Measurements from ENCODE around the gene ASIC4. TPM values are rescaled to one million over a fixed set of nuclear protein-coding genes. Genes with fewer than 3 reads are reported as not detected.

The ASIC4 gene
- polyA plus RNA-seq, 3 donors from 2014 or later: not detected

DNA sequence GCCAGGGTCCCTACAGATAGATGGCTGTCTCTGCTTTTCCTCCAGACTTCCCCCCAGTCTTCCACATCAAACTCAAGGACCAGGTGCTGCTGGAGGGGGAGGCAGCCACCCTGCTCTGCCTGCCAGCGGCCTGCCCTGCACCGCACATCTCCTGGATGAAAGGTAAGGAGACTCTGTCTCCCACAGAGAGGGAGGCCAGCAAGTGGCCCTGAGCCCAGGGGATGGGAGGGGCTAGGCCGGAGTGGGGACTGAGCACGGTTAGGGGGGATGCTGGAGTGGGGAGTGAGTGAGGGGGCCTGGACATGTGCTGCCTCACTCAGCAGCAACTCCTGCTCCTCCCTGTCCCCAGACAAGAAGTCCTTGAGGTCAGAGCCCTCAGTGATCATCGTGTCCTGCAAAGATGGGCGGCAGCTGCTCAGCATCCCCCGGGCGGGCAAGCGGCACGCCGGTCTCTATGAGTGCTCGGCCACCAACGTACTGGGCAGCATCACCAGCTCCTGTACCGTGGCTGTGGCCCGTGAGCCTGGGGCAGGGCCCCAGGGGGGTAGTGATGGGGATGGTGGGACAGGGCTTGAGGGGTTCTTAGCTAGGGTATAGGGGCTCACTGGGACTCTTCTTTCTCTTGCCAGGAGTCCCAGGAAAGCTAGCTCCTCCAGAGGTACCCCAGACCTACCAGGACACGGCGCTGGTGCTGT is 26.0 kb upstream of the ASIC4 start:
- Mint-ChIP-seq H3K36me3 (no peaks in the 10 kb centered on the region), H3K4me1 (peaks cover 0 to 3% of the 10 kb centered on the region in 2 donors), H3K27ac (no peak overlapping the region), H3K4me3 (no peak overlapping the region), H3K27me3 (ENCODE audit: low read depth in 3 of 3) (peaks cover 2 to 18% (median 18%) of the 10 kb centered on the region in 3 donors), H3K9me3 (no peaks in the 10 kb centered on the region)
- DNase-seq: no peak

DNA sequence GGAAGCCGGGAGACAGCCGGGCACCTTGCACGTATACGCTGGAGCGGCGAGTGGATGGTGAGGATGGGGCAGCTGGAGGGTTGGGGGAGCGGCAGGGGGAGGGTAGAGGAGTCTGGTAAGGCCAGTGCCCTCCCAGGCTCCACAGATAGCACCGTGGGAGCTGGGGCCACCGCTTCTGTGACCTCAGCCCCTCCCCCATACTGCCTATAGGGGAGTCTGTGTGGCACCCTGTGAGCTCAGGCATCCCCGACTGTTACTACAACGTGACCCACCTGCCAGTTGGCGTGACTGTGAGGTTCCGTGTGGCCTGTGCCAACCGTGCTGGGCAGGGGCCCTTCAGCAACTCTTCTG is 25.5 kb upstream of the ASIC4 start:
- Mint-ChIP-seq H3K27me3 (ENCODE audit: low read depth in 3 of 3) (peaks cover 2 to 20% (median 18%) of the 10 kb centered on the region in 3 donors), H3K4me1 (peaks cover 0 to 3% of the 10 kb centered on the region in 2 donors), H3K4me3 (no peak overlapping the region), H3K36me3 (no peaks in the 10 kb centered on the region), H3K9me3 (no peaks in the 10 kb centered on the region), H3K27ac (no peak overlapping the region)
- DNase-seq: no peak

DNA sequence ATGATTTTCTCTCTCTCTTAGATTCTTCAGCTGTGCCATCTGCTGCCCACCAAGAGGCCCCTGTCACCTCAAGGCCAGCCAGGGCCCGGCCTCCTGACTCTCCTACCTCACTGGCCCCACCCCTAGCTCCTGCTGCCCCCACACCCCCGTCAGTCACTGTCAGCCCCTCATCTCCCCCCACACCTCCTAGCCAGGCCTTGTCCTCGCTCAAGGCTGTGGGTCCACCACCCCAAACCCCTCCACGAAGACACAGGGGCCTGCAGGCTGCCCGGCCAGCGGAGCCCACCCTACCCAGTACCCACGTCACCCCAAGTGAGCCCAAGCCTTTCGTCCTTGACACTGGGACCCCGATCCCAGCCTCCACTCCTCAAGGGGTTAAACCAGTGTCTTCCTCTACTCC is 25.0 kb upstream of the ASIC4 start:
- H3K36me3 Mint-ChIP-seq: no peaks in the 10 kb centered on the region
- no peak overlapping the region for H3K4me3 Mint-ChIP-seq
- no peak overlapping the region for H3K27ac Mint-ChIP-seq
- H3K27me3 Mint-ChIP-seq (ENCODE audit: low read depth in 3 of 3): peaks cover 2 to 20% (median 15%) of the 10 kb centered on the region in 3 donors
- no peak for DNase-seq
- H3K4me1 Mint-ChIP-seq: peaks cover 0 to 1% of the 10 kb centered on the region in 2 donors
- H3K9me3 Mint-ChIP-seq: no peaks in the 10 kb centered on the region

DNA sequence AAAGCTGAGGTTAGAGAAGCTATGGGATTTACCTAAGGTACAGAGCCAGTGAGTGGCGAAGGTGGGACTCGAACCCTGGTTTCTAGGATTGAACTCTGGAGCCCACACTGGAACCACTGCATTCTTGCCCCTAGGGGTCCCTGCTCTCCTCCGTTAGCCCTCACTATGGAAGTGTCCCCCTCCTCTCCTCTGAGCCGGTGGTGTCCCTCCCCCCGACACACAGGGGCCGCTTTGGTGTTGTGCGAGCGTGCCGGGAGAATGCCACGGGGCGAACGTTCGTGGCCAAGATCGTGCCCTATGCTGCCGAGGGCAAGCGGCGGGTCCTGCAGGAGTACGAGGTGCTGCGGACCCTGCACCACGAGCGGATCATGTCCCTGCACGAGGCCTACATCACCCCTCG is 24.1 kb upstream of the ASIC4 start:
- Mint-ChIP-seq H3K9me3 (no peaks in the 10 kb centered on the region), H3K4me1 (no peaks in the 10 kb centered on the region), H3K36me3 (no peaks in the 10 kb centered on the region), H3K27ac (no peak overlapping the region), H3K4me3 (no peak overlapping the region), H3K27me3 (ENCODE audit: low read depth in 3 of 3) (peaks cover 2 to 24% (median 15%) of the 10 kb centered on the region in 3 donors)
- DNase-seq: no peak

- no peak for DNase-seq
- no peak overlapping the region for H3K4me3 Mint-ChIP-seq
- H3K27me3 Mint-ChIP-seq (ENCODE audit: low read depth in 3 of 3): peaks cover 2 to 22% (median 17%) of the 10 kb centered on the region in 3 donors
- H3K9me3 Mint-ChIP-seq: no peaks in the 10 kb centered on the region
- H3K27ac Mint-ChIP-seq: no peak overlapping the region
- H3K4me1 Mint-ChIP-seq: no peaks in the 10 kb centered on the region
- no peaks in the 10 kb centered on the region for H3K36me3 Mint-ChIP-seq
Measured at GRCh38 chr2:219490600-219491130, 23.6 kb upstream of the ASIC4 start.

DNA sequence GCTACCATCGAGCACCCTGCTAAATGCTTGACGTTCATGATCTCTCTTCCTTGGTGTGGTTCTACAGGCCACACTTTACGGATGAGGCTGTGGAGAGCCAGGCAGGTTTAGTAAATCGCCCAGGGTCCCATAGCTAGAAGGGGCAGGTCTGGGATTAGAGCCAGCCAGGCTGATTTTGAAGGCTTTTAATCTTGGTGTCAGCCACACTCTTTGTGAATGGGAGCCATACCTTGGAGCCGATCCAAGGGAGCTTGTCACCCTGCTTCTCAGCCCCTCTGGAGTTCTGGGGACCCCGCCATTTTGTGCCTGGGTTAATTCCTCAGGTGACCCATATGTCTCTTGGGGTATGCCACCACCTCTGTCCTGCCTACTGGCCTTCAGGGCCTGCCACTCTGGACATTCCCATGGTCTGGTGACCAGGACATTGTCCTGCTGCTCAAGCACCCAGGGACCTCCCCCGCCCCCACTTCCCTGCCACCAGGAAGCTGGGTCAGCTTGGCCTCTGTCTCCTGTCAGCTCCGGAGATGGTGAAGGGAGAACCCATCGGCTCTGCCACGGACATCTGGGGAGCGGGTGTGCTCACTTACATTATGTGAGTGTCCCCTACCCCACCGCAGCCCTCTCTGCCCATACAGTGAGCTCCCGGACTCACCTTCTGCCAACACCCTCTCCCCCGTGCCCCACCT is 22.9 kb upstream of the ASIC4 start:
- Mint-ChIP-seq H3K4me1 (no peaks in the 10 kb centered on the region), H3K27ac (no peak overlapping the region), H3K36me3 (no peaks in the 10 kb centered on the region), H3K27me3 (ENCODE audit: low read depth in 3 of 3) (peaks cover under 1 to 15% (median 15%) of the 10 kb centered on the region in 3 donors), H3K4me3 (no peak overlapping the region), H3K9me3 (no peaks in the 10 kb centered on the region)
- DNase-seq: no peak

DNA sequence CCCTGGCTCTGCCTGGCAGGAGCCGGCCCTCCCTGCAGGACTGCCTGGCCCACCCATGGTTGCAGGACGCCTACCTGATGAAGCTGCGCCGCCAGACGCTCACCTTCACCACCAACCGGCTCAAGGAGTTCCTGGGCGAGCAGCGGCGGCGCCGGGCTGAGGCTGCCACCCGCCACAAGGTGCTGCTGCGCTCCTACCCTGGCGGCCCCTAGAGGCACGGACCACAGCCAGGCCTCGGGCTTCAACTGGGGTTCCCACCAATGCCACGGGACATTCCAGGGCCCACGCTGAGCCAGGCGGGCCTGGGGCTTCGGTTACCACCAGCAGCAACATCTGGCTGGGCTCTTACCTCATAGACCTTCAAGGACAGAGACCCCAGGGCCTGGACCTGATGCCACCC is 21.7 kb upstream of the ASIC4 start:
- DNase-seq: no peak
- Mint-ChIP-seq H3K4me3 (no peak overlapping the region), H3K4me1 (peaks cover 3 to 4% of the 10 kb centered on the region in 2 donors), H3K27me3 (ENCODE audit: low read depth in 3 of 3) (peaks cover 4 to 18% (median 17%) of the 10 kb centered on the region in 3 donors), H3K36me3 (no peaks in the 10 kb centered on the region), H3K9me3 (peaks cover 0 to 2% (median 0%) of the 10 kb centered on the region in 6 donors), H3K27ac (no peak overlapping the region)

GRCh38 chr2:219493086-219493485 is 21.2 kb upstream of the ASIC4 start:
- peaks cover 0 to 2% (median 0%) of the 10 kb centered on the region in 6 donors for H3K9me3 Mint-ChIP-seq
- H3K36me3 Mint-ChIP-seq: no peaks in the 10 kb centered on the region
- DNase-seq: no peak
- peaks cover 5 to 8% of the 10 kb centered on the region in 2 donors for H3K4me1 Mint-ChIP-seq
- peaks cover 4 to 18% (median 16%) of the 10 kb centered on the region in 3 donors for H3K27me3 Mint-ChIP-seq (ENCODE audit: low read depth in 3 of 3)
- H3K27ac Mint-ChIP-seq: no peak overlapping the region
- H3K4me3 Mint-ChIP-seq: no peak overlapping the region

DNA sequence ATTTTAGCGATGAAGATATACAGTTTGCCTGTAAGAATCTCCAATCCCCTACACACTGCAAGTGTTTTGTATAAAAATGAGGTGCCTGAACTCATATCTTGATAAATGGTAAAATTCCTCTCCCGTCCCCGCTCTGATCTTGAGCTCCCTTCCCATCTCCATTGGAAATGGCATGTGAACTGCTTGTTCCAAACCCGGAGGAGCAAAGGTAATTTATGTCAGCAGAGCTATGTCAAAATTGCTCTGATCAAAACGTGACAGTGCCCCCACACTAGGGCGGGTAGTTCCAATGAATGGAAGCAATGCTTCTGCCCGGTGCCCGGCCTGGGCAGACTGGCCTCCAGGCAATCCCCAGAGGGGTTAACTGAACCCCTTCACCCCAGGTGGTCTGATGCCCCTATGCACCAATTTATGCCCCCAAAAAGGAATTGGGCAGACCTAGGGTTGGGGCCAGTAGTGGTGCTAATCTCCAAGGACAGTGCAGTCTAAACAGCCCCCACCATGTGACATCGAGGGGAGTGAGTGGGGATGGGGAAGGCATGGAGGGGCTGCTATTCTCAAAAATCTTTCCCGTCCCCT is 19.2 kb upstream of the ASIC4 start:
- DNase-seq: no peak
- Mint-ChIP-seq H3K9me3 (peaks cover 0 to 2% (median 0%) of the 10 kb centered on the region in 6 donors), H3K4me3 (no peak overlapping the region), H3K4me1 (peaks cover 23 to 28% of the 10 kb centered on the region in 2 donors), H3K27me3 (ENCODE audit: low read depth in 3 of 3) (peaks cover 5 to 18% (median 16%) of the 10 kb centered on the region in 3 donors), H3K27ac (no peak overlapping the region), H3K36me3 (no peaks in the 10 kb centered on the region)

DNA sequence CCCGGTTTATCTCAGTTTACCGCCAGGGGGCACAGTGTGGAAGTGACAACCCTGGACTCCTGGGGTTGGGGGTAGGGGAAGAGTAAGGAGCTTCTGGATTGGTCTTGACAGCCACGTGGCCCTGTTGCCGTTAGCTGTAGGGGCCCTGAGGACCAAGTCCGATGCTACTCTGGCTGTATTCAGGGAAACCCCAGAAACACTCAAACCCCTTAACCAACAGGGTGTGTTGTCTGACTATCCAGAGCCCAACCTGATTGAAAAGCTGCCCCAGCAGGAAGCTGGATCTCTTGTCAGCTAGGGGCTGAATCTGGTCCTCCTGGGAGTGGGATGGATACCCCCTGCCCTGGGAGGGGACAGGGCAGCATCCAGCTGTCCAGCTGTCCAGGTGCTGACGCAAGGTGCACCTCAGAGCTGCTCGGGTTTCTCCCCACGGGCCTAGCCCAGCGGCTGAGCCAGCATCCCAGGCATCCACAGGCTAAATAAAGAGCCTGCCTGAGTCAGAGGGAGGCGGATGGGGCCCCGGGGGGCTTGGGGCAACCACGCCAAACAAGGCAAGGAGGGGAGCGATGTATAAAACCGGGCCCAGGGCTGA is 18.7 kb upstream of the ASIC4 start:
- H3K4me1 Mint-ChIP-seq: peaks cover 27 to 34% of the 10 kb centered on the region in 2 donors
- peaks cover 0 to 2% (median 0%) of the 10 kb centered on the region in 6 donors for H3K9me3 Mint-ChIP-seq
- H3K27me3 Mint-ChIP-seq (ENCODE audit: low read depth in 3 of 3): peaks cover 5 to 18% (median 16%) of the 10 kb centered on the region in 3 donors
- H3K4me3 Mint-ChIP-seq: no peak overlapping the region
- no peak overlapping the region for H3K27ac Mint-ChIP-seq
- no peaks in the 10 kb centered on the region for H3K36me3 Mint-ChIP-seq
- peak; percentile 32 to 38 (median 34) for DNase-seq

DNA sequence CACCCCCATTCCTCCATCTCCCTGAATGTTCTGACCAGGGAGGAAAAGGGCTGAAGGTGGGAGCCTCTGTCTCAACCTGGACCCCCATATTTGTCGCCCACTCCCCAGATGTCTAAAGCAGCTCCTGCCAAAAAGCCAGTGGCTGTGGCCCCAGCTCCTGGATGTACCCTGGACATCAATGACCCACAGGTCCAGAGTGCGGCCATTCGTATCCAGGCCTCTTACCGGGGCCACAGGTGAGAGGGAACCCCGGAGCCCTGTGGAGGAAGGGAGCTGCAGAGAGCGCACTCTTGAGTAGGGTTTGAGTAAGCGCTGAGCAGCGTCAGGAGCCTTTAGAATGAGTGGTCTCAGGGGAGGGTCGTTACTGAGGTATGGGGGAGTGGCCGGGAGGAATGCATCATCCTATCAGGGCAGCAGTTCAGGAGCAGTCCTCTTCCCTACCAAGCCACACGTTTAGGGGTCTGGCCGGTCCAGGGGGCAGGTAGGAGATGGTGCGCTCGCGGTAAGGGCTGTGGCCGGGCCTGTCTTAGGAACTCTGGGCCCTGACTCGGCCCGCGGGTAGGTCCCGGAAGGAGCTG is 17.9 kb upstream of the ASIC4 start:
- Mint-ChIP-seq H3K4me3 (peak overlapping the region in 4 of 5 donors; percentile 53 to 63 (median 56)), H3K36me3 (no peaks in the 10 kb centered on the region), H3K27ac (no peak overlapping the region), H3K9me3 (peaks cover 0 to 2% (median 0%) of the 10 kb centered on the region in 6 donors), H3K27me3 (ENCODE audit: low read depth in 3 of 3) (peaks cover 5 to 18% (median 16%) of the 10 kb centered on the region in 3 donors), H3K4me1 (peaks cover 27 to 36% of the 10 kb centered on the region in 2 donors)
- DNase-seq: no peak

DNA sequence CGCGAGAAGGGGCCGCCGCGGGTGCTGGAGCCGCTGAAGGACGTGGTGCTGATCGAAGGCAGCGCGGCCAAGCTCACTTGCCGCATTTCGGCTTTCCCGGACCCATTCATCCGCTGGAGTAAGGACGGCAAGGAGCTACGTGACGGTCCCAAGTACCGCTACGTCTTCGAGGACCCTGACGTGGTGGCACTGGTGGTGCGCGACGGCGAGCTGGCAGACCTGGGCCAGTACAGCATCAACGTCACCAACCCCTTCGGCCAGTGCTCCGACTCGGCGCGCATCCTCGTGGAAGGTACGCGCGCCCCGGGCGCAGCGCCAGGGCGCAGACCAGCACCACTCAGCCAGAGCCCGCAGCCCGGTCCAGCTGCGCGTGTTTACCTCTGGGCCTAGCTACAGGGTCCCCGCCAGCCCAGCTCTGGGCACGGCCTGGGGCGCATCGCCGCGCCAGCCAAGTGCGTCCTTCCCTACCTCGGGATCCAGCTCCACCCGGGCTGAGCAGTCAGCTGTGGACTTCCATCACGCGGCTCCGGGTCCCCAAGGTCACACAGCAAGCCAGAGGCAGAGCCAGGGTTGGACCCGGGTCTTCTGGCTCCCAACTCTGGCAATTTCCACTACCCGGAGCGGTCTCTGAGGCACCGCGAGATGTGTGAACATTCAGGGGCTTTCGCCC is 17.3 kb upstream of the ASIC4 start:
- Mint-ChIP-seq H3K27ac (no peak overlapping the region), H3K27me3 (ENCODE audit: low read depth in 3 of 3) (peaks cover 5 to 18% (median 13%) of the 10 kb centered on the region in 3 donors), H3K9me3 (peaks cover 0 to 2% (median 0%) of the 10 kb centered on the region in 6 donors), H3K36me3 (no peaks in the 10 kb centered on the region), H3K4me3 (peak overlapping the region; percentile 94 to 99 (median 96)), H3K4me1 (peaks cover 27 to 36% of the 10 kb centered on the region in 2 donors)
- DNase-seq: no peak
